Measurements from ENCODE around the gene PERCC1.

PERCC1 gene

DNA sequence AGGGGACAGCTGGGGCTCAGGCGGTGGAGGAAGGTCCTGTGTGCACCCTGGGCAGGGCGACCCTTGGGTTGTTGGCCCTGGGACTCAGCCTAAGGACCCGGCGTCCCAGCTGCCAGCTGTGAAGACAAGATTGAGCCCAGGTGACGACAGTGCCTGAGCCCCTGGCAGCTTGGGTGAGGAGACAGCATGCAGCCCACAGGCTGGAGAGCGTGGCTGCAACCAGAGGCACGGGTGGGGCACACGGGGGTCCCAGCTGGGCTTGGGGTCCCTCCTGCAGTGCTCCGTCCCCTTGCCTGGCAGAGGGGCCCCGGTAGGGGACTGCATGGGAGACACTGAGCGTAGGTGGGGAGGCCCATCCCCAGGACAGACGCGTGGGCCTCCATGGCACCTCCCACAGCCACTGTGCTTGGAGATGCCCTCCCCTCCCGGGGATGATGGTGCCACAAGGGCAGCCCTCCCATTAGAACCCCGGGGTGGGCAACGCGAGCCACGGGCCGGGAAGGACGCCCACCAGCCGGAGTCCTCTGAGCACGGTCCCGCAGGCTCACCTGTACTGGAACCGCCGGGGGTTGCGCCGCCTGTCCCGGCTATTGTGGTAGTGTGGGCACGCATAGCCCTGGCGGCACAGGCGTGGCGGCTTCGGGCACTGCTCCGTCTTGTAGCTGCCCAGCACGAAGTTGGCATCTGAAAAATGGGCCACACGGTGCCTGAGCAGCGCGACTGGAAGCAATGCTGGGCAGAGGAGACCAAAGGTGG is 31.9 kb upstream of the PERCC1 start:
- Histone ChIP-seq H4K20me1 (ENCODE audit: control insufficient read depth, insufficient read depth, low read depth, low read length) (no peaks in the 10 kb centered on the region), H3K27me3 (ENCODE audit: control insufficient read depth, low read length) (no peaks in the 10 kb centered on the region), H3K9me3 (ENCODE audit: control insufficient read depth, insufficient read depth, low read length) (no peaks in the 10 kb centered on the region), H3K36me3 (ENCODE audit: control insufficient read depth, low read length) (no peaks in the 10 kb centered on the region), H3K9me2 (replicated peaks; ENCODE audit: control insufficient read depth, low read length) (no peaks in the 10 kb centered on the region), H3F3A (ENCODE audit: control insufficient read depth, insufficient read depth) (no peaks in the 10 kb centered on the region), H3K4me2 (ENCODE audit: low read length) (no peak overlapping the region), H3K4me1 (ENCODE audit: control insufficient read depth, low read length) (no peaks in the 10 kb centered on the region), H3K79me2 (ENCODE audit: control insufficient read depth, low read length) (no peaks in the 10 kb centered on the region), H3K4me3 (ENCODE audit: low read length) (no peak overlapping the region), H3K27ac (ENCODE audit: low read depth, low read length) (no peak overlapping the region)
- TF ChIP-seq, protein P1, sequence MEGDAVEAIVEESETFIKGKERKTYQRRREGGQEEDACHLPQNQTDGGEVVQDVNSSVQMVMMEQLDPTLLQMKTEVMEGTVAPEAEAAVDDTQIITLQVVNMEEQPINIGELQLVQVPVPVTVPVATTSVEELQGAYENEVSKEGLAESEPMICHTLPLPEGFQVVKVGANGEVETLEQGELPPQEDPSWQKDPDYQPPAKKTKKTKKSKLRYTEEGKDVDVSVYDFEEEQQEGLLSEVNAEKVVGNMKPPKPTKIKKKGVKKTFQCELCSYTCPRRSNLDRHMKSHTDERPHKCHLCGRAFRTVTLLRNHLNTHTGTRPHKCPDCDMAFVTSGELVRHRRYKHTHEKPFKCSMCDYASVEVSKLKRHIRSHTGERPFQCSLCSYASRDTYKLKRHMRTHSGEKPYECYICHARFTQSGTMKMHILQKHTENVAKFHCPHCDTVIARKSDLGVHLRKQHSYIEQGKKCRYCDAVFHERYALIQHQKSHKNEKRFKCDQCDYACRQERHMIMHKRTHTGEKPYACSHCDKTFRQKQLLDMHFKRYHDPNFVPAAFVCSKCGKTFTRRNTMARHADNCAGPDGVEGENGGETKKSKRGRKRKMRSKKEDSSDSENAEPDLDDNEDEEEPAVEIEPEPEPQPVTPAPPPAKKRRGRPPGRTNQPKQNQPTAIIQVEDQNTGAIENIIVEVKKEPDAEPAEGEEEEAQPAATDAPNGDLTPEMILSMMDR (IDR thresholded peaks at IDR 0.05; ENCODE audit: low read depth, low read length, poor library complexity, severe bottlenecking) = no peak
- no peak for TF ChIP-seq EZH2phosphoT487 (IDR thresholded peaks at IDR 0.05; ENCODE audit: borderline replicate concordance, low read length)

DNA sequence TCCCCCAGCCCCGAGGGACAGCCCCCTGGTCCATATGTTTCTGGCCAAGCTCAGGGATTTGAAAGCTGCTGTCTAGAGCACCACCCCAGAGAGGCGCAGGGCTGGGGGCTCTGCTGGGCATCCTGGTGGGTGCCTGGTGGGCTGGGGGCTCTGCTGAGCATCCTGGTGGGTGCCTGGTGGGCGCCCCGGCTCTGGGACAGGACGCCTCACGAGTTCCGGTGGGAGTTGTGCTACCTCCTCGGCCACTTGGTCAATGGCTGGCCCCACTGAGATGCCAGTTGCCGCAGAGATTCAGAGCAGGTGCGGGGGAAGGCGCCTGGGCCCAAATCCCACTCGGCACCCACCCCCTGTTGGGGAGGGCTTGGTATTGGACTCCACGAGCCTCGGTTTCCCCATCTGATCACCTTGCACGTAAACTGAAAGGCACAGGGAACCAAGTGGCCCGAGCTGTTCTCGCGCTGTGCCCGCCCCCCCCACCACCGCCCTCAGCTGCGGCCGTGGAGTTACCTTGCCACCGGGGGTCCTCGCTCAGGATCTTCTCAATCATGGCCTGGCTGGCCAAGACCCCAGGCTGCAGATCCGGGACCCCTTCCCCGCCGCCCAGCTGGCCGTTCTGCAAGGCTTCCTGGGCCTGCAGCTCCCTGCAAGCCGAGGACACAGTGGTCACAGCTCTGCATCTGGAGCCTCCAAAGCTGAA is 29.7 kb upstream of the PERCC1 start:
- no peaks in the 10 kb centered on the region for H3K36me3 ChIP-seq (ENCODE audit: control insufficient read depth, low read length)
- H3K4me1 ChIP-seq (ENCODE audit: control insufficient read depth, low read length) = no peaks in the 10 kb centered on the region
- no peak for TF ChIP-seq EZH2phosphoT487 (IDR thresholded peaks at IDR 0.05; ENCODE audit: borderline replicate concordance, low read length)
- TF ChIP-seq, protein P1 (IDR thresholded peaks at IDR 0.05; ENCODE audit: low read depth, low read length, poor library complexity, severe bottlenecking) = no peak
- H3K9me2 ChIP-seq (replicated peaks; ENCODE audit: control insufficient read depth, low read length) = no peaks in the 10 kb centered on the region
- no peaks in the 10 kb centered on the region; the same call in 1 of the 2 replicates for H4K20me1 ChIP-seq (ENCODE audit: control insufficient read depth, insufficient read depth, low read depth, low read length)
- peaks cover 2% of the 10 kb centered on the region; the same call in 1 of the 2 replicates for H3K79me2 ChIP-seq (ENCODE audit: control insufficient read depth, low read length)
- H3K9me3 ChIP-seq (ENCODE audit: control insufficient read depth, insufficient read depth, low read length) = no peaks in the 10 kb centered on the region
- H3F3A ChIP-seq (ENCODE audit: control insufficient read depth, insufficient read depth) = no peaks in the 10 kb centered on the region
- H3K27me3 ChIP-seq (ENCODE audit: control insufficient read depth, low read length) = no peaks in the 10 kb centered on the region
- H3K4me2 ChIP-seq (ENCODE audit: low read length) = no peak overlapping the region
- no peak overlapping the region for H3K27ac ChIP-seq (ENCODE audit: low read depth, low read length)
- H3K4me3 ChIP-seq (ENCODE audit: low read length) = no peak overlapping the region

DNA sequence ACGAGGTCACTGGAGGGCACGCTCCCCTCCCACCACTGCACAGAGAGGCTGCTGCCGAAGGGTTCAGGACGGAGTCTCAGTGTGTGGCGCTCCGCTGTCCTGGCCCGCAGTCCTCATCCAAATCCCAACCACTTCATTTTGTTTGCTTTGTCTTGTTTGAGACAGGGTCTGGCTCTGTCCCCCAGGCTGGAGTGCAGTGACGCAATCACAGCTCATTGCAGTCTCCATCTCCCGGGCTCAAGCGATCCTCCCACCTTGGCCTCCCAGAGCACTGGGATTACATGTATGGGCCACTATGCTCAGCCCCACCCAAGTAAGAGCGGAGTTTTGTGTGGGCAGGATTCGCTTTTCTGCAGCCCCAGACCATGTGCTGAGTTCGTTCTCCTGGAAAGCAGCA is 29.1 kb upstream of the PERCC1 start:
- H3K9me2 ChIP-seq (replicated peaks; ENCODE audit: control insufficient read depth, low read length) = no peaks in the 10 kb centered on the region
- no peaks in the 10 kb centered on the region for H3K27me3 ChIP-seq (ENCODE audit: control insufficient read depth, low read length)
- H3F3A ChIP-seq (ENCODE audit: control insufficient read depth, insufficient read depth) = no peaks in the 10 kb centered on the region
- no peak overlapping the region for H3K4me2 ChIP-seq (ENCODE audit: low read length)
- no peaks in the 10 kb centered on the region for H3K9me3 ChIP-seq (ENCODE audit: control insufficient read depth, insufficient read depth, low read length)
- no peaks in the 10 kb centered on the region for H3K4me1 ChIP-seq (ENCODE audit: control insufficient read depth, low read length)
- peaks cover 2% of the 10 kb centered on the region; the same call in 1 of the 2 replicates for H3K79me2 ChIP-seq (ENCODE audit: control insufficient read depth, low read length)
- no peaks in the 10 kb centered on the region for H3K36me3 ChIP-seq (ENCODE audit: control insufficient read depth, low read length)
- H3K27ac ChIP-seq (ENCODE audit: low read depth, low read length) = no peak overlapping the region
- H4K20me1 ChIP-seq (ENCODE audit: control insufficient read depth, insufficient read depth, low read depth, low read length) = no peaks in the 10 kb centered on the region; the same call in 1 of the 2 replicates
- no peak overlapping the region for H3K4me3 ChIP-seq (ENCODE audit: low read length)
- TF ChIP-seq EZH2phosphoT487 (IDR thresholded peaks at IDR 0.05; ENCODE audit: borderline replicate concordance, low read length) = no peak
- TF ChIP-seq, protein P1 (IDR thresholded peaks at IDR 0.05; ENCODE audit: low read depth, low read length, poor library complexity, severe bottlenecking) = no peak
